PC-9 (cell line): ENCODE results near the gene ANKRD9. TPM values are rescaled to one million over a fixed set of nuclear protein-coding genes. Genes with fewer than 3 reads are reported as not detected.

ENCODE experiments used
- BruUV-seq: library from RNA; stranded (reverse); fragments of 400-500 nt; replicated peaks from 2 replicates; lab custom pipeline; 2021; lab: Mats Ljungman, UMichigan
- CTCF ChIA-PET: fragments of 300-600 bp; sonication (Branson Sonifier 250); formaldehyde crosslinking; loops from one replicate; lab custom pipeline; 2022; ENCODE audit warnings: antibody characterized with exemption; lab: Charles Lee
- POLR2A ChIA-PET: fragments of 300-600 bp; sonication (Branson Sonifier 250); formaldehyde crosslinking; loops from one replicate; lab custom pipeline; 2022; ENCODE audit warnings: antibody characterized with exemption; ENCODE audit not compliant: unreplicated experiment; lab: Charles Lee
- DNase-seq, 2 experiments: peaks; one replicate each; pipeline versions ENCODE4 v3.0.0 to v3.0.0-alpha.2; 2015 to 2022; ENCODE audit warnings: mixed read lengths in 1 of 2
- H2AFZ ChIP-seq: fragments of 200-600 bp; sonication (generic); 2 replicates; pipeline ENCODE4 v1.8.1; 2017; ENCODE audit warnings: antibody characterized with exemption
- H3F3A ChIP-seq: fragments of 200-600 bp; sonication (generic); 2 replicates; pipeline ENCODE4 v1.8.1; 2017; ENCODE audit warnings: antibody characterized with exemption, mild to moderate bottlenecking, low read depth; ENCODE audit not compliant: insufficient read depth
- H3K27ac ChIP-seq: fragments of 200-600 bp; sonication (generic); 2 replicates; pipeline ENCODE4 v1.6.1; 2016; ENCODE audit warnings: mixed run types
- H3K27me3 ChIP-seq: fragments of 200-600 bp; sonication (generic); 2 replicates; pipeline ENCODE4 v1.6.1; 2016; ENCODE audit warnings: low read depth, mixed run types; ENCODE audit not compliant: insufficient read depth
- H3K36me3 ChIP-seq: fragments of 200-600 bp; sonication (generic); 2 replicates; pipeline ENCODE4 v1.6.1; 2016; ENCODE audit warnings: low read depth, mixed run types
- H3K4me1 ChIP-seq: fragments of 200-600 bp; sonication (generic); replicated peaks from 2 replicates; pipeline ENCODE4 v1.6.1; 2016; ENCODE audit warnings: mixed run types; ENCODE audit not compliant: insufficient read depth
- H3K4me2 ChIP-seq: fragments of 200-600 bp; sonication (generic); 2 replicates; pipeline ENCODE4 v1.6.1; 2017; ENCODE audit warnings: mixed run types
- H3K4me3 ChIP-seq: fragments of 200-600 bp; sonication (generic); 2 replicates; pipeline ENCODE4 v1.6.1; 2016; ENCODE audit warnings: mixed run types
- H3K79me2 ChIP-seq: fragments of 200-600 bp; sonication (generic); 2 replicates; pipeline ENCODE4 v1.6.1; 2017; ENCODE audit warnings: low read depth, mixed run types
- H3K9me2 ChIP-seq: fragments of 200-600 bp; sonication (generic); 2 replicates; pipeline ENCODE4 v1.8.1; 2017; ENCODE audit warnings: mild to moderate bottlenecking; ENCODE audit not compliant: insufficient read depth
- H3K9me3 ChIP-seq: fragments of 200-600 bp; sonication (generic); 2 replicates; pipeline ENCODE4 v1.8.1; 2016; ENCODE audit warnings: low read depth; ENCODE audit not compliant: insufficient read depth
- H4K20me1 ChIP-seq: fragments of 200-600 bp; sonication (generic); 2 replicates; pipeline ENCODE4 v1.8.1; 2017; ENCODE audit not compliant: insufficient read depth
- CTCF ChIP-seq: fragments of 200-600 bp; sonication (generic); conservative IDR thresholded peaks from 2 replicates; pipeline ENCODE4 v1.6.1; 2017; ENCODE audit warnings: mixed run types, antibody characterized with exemption, mild to moderate bottlenecking, moderate library complexity
- EZH2 ChIP-seq: fragments of 200-600 bp; sonication (generic); IDR thresholded peaks from 2 replicates; pipeline ENCODE4 v1.8.0; 2017; ENCODE audit warnings: antibody characterized with exemption, low read depth
- intact Hi-C: fragments of 100-400 bp; cut with micrococcal nuclease; formaldehyde crosslinking; loops from one replicate; pipeline ENCODE4 v1.10.0; 2022; ENCODE audit not compliant: unreplicated experiment
- total RNA-seq: library from RNA; stranded (reverse); gene quantifications from 2 replicates; pipeline ENCODE4 v1.2.3, GENCODE V29; 2021

The ANKRD9 gene
- total RNA-seq, 1 experiment from 2014 or later: 44.6 TPM

DNA sequence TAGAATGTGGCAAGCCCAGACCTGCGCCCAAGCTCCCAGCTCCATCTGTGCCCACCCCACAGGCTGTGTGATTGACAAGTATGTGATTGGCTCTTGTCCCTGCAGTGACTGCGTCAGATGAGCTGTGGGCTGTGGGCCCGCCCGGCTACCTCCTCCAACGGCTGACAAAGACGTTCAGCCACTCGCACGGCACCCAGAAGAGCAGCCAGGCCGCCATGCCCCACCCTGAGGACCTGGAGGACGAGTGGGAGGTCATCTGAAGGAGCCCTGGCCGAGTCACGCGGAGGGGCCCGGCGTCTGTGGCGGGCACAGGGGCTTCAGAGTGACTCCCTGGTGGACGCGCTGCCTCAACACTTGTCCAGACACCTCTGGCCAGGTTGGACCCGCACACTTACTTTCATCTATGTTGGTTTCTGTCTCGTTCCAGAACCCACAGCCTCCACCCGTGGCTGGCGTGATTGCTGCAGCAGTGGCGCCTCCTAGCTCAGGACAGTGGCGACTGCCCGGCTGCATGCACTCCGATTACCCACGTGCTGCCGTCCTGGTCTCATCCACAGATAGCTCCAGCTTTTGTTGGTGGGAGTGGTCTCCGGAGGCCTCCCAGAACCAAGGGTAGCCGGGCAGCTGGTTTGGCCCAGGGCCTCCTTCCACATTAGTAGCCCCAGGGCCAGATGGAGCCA lies 11.4 kb downstream of the ANKRD9 start:
- CTCF ChIA-PET: no interaction called here
- H4K20me1 ChIP-seq: no peaks in the 10 kb centered on the region
- no peaks in the 10 kb centered on the region for H3K9me2 ChIP-seq
- intact Hi-C loops: no loop called here
- H3K4me2 ChIP-seq: no peak overlapping the region
- H3K9me3 ChIP-seq: no peaks in the 10 kb centered on the region
- H3K79me2 ChIP-seq: no peaks in the 10 kb centered on the region
- no peak overlapping the region for H3K4me3 ChIP-seq
- TF ChIP-seq CTCF (peak; percentile 65), EZH2 (no peak)
- H3K4me1 ChIP-seq: no peaks in the 10 kb centered on the region
- H3K36me3 ChIP-seq: no peaks in the 10 kb centered on the region
- no peaks in the 10 kb centered on the region for H3K27me3 ChIP-seq
- POLR2A ChIA-PET: no interaction called here
- BruUV-seq: no TSS peak
- H2AFZ ChIP-seq: no peak overlapping the region
- DNase-seq: no peak
- no peak overlapping the region for H3K27ac ChIP-seq
- peaks cover 22% of the 10 kb centered on the region for H3F3A ChIP-seq

GRCh38 chr14:102496958-102497744 lies 12.4 kb downstream of the ANKRD9 start:
- Histone ChIP-seq H3K4me1 (no peaks in the 10 kb centered on the region), H3K27me3 (no peaks in the 10 kb centered on the region), H3K9me3 (no peaks in the 10 kb centered on the region), H3K79me2 (no peaks in the 10 kb centered on the region), H3K4me2 (no peak overlapping the region), H4K20me1 (no peaks in the 10 kb centered on the region), H3K4me3 (no peak overlapping the region), H2AFZ (no peak overlapping the region), H3F3A (peaks cover 14% of the 10 kb centered on the region), H3K9me2 (no peaks in the 10 kb centered on the region), H3K27ac (no peak overlapping the region), H3K36me3 (no peaks in the 10 kb centered on the region)
- BruUV-seq: no TSS peak
- POLR2A ChIA-PET: no interaction called here
- TF ChIP-seq CTCF: no peak
- TF ChIP-seq EZH2: no peak
- intact Hi-C loops: no loop called here
- CTCF ChIA-PET: no interaction called here
- DNase-seq: no peak

DNA sequence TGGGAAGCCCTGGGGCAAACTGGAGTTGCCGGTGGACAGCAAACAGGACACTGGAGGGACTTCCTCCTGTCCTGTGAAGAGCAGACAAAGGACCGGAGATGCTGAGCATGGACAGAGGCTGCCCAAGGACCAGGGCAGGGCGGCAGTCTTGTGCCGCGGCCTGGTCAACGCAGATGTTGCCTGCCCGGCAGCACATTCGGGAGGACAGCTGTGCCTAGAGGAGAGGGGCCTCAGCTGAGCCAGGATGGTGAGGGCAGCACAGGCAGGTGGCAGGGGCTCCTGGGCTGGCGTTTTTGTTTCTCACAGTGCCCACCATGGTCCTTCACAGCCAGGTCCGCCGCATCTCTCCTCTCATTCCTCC lies 13.3 kb downstream of the ANKRD9 start:
- intact Hi-C loops: no loop called here
- no peak for TF ChIP-seq EZH2
- no peak for TF ChIP-seq CTCF
- CTCF ChIA-PET: no interaction called here

More for the DNA sequence above, 13.3 kb downstream of the ANKRD9 start:
- peaks cover 7% of the 10 kb centered on the region; the same call in 1 of the 2 replicates for H3F3A ChIP-seq
- POLR2A ChIA-PET: no interaction called here
- no peak overlapping the region for H3K4me3 ChIP-seq
- BruUV-seq: no TSS peak
- no peaks in the 10 kb centered on the region for H4K20me1 ChIP-seq
- no peaks in the 10 kb centered on the region for H3K9me3 ChIP-seq
- DNase-seq: no peak
- H3K4me1 ChIP-seq: no peaks in the 10 kb centered on the region
- H3K79me2 ChIP-seq: no peaks in the 10 kb centered on the region
- no peaks in the 10 kb centered on the region for H3K27me3 ChIP-seq
- no peaks in the 10 kb centered on the region for H3K9me2 ChIP-seq
- no peak overlapping the region for H2AFZ ChIP-seq
- H3K36me3 ChIP-seq: no peaks in the 10 kb centered on the region
- H3K4me2 ChIP-seq: no peak overlapping the region
- no peak overlapping the region for H3K27ac ChIP-seq
